ENCODE data around the gene CDR2L.

Gene CDR2L

DNA sequence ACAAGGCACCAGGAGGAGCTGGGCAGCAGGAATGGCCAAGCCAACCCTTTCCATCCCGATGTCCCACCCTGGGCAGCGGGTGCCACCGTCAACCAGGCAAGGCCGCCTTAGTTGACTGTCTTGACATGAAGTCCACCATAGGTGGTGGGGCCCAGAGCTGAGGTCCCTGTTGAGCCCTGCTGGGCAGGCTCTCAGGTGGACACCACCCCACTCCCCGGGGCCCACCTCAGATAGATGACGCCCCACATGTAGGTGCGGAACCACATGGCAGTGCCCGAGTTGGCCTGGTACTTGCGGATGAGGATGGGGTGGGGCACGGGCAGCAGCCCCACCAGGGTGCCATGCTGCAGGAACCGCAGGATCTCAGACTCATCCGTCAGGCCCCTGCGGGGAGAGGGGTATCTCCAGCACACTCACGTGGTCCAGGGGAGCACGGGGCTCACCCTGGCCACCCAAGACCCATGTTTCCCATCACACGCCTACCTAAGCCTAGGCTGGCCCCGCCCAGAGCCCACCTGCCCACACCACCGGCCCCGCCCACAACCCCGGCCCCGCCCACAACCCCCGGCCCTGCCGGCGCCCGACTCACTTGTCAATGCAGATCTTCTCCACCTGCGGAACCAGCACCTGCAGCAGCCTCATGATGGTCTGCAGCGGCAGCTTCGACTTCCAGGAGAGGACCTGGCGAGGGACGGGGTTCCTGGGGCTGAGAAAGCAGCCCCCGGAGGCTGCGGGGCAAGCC lies 35.6 kb upstream of the CDR2L start:
- Histone ChIP-seq H3K9ac (ENCODE audit: low read depth, low read length) (no peak overlapping the region), H3K36me3 (ENCODE audit: control insufficient read depth, insufficient read depth, low read length) (no peaks in the 10 kb centered on the region), H3K27me3 (ENCODE audit: control insufficient read depth, insufficient read depth, low read length) (no peaks in the 10 kb centered on the region), H3K9me3 (ENCODE audit: control insufficient read depth, insufficient read depth, low read length) (no peaks in the 10 kb centered on the region), H3K4me3 (ENCODE audit: low read depth, low read length) (no peak overlapping the region), H3K4me1 (ENCODE audit: control insufficient read depth, insufficient read depth, low read length) (no peaks in the 10 kb centered on the region)

DNA sequence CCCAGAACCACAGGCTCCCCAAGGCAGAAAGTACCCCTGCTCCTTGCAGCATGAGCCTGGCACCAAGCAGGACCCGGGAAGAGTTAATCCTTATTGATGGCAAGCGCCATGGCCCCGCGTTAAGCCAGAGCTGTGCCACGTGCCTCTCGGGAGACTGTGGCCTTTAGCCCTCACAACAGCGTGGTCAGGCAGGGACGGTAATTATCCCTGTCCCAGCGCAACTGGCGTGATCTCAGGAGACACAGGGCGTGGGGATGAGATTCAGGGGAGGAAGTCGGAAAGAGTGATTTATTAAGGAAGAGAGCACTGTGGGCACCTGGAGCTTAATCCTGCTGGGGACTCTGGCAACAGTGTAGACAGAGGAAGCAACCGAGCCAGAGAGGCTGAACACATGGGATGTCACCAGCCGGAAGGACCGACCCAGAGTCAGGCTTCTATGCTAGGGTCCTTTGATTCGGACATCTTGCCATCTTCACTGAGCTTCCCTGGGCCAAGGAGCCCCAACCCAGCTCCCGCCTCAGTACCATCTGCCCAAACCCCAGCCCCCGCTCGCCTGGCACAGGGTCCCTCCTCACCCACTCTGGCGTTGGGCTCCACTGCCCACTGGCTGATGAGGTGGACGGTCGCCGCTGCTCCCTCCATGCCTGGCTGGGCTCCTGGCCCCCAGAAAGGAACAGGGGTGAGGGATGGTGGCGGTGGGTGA lies 34.9 kb upstream of the CDR2L start:
- no peak overlapping the region for H3K9ac ChIP-seq (ENCODE audit: low read depth, low read length)
- no peaks in the 10 kb centered on the region for H3K36me3 ChIP-seq (ENCODE audit: control insufficient read depth, insufficient read depth, low read length)
- no peaks in the 10 kb centered on the region for H3K4me1 ChIP-seq (ENCODE audit: control insufficient read depth, insufficient read depth, low read length)
- no peaks in the 10 kb centered on the region for H3K27me3 ChIP-seq (ENCODE audit: control insufficient read depth, insufficient read depth, low read length)
- H3K4me3 ChIP-seq (ENCODE audit: low read depth, low read length), result no peak overlapping the region
- no peaks in the 10 kb centered on the region for H3K9me3 ChIP-seq (ENCODE audit: control insufficient read depth, insufficient read depth, low read length)

GRCh38 chr17:74953134-74953687 lies 34.2 kb upstream of the CDR2L start:
- no peak overlapping the region for H3K9ac ChIP-seq (ENCODE audit: low read depth, low read length)
- H3K36me3 ChIP-seq (ENCODE audit: control insufficient read depth, insufficient read depth, low read length), result no peaks in the 10 kb centered on the region
- H3K4me3 ChIP-seq (ENCODE audit: low read depth, low read length), result no peak overlapping the region
- H3K4me1 ChIP-seq (ENCODE audit: control insufficient read depth, insufficient read depth, low read length), result no peaks in the 10 kb centered on the region
- no peaks in the 10 kb centered on the region for H3K27me3 ChIP-seq (ENCODE audit: control insufficient read depth, insufficient read depth, low read length)
- H3K9me3 ChIP-seq (ENCODE audit: control insufficient read depth, insufficient read depth, low read length), result no peaks in the 10 kb centered on the region

- Histone ChIP-seq H3K9ac (ENCODE audit: low read depth, low read length) (no peak overlapping the region), H3K9me3 (ENCODE audit: control insufficient read depth, insufficient read depth, low read length) (no peaks in the 10 kb centered on the region), H3K27me3 (ENCODE audit: control insufficient read depth, insufficient read depth, low read length) (peaks cover under 1% of the 10 kb centered on the region), H3K4me1 (ENCODE audit: control insufficient read depth, insufficient read depth, low read length) (no peaks in the 10 kb centered on the region), H3K36me3 (ENCODE audit: control insufficient read depth, insufficient read depth, low read length) (no peaks in the 10 kb centered on the region), H3K4me3 (ENCODE audit: low read depth, low read length) (no peak overlapping the region)
Measured at GRCh38 chr17:74954115-74954514, 33.3 kb upstream of the CDR2L start.

DNA sequence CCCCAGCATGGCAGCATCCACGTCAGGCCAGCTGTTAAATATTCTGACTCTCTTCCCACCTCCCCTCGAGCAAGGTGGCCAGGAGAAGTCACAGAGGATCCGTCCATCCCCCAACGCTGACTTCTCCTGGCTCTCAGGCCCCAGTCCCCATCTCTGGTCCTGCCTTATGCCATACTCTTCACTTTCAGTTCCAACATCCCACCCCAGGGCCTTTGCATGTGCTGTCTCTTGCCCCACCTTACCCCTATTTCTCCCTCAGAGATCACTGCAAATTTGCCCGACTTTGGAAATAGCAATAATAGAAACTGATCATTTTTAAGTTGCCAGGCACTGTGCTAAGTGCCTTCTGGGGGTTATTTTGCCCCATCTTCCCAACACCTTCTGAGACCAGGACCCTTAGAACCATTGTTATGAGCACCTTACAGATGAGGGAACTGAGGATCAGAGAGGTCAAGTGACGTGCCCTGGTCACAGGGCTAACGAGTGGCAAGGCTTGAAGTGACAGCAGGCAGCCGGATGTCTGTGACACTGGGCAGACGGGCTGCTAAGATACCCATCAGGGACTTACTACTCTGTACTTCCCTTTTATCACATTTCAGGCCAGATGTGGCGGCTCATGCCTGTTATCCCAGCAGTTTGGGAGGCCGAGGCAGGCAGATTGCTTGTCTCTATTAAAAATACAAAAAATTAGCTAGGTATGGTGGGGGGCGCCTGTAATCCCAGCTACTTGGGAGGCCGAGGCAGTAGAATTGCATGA lies 32.6 kb upstream of the CDR2L start:
- Histone ChIP-seq H3K27me3 (ENCODE audit: control insufficient read depth, insufficient read depth, low read length) (peaks cover 7% of the 10 kb centered on the region), H3K4me1 (ENCODE audit: control insufficient read depth, insufficient read depth, low read length) (no peaks in the 10 kb centered on the region), H3K9me3 (ENCODE audit: control insufficient read depth, insufficient read depth, low read length) (no peaks in the 10 kb centered on the region), H3K36me3 (ENCODE audit: control insufficient read depth, insufficient read depth, low read length) (no peaks in the 10 kb centered on the region), H3K9ac (ENCODE audit: low read depth, low read length) (no peak overlapping the region), H3K4me3 (ENCODE audit: low read depth, low read length) (no peak overlapping the region)

GRCh38 chr17:74956093-74956492 lies 31.3 kb upstream of the CDR2L start:
- H3K27me3 ChIP-seq (ENCODE audit: control insufficient read depth, insufficient read depth, low read length), result peaks cover 7% of the 10 kb centered on the region
- no peak overlapping the region for H3K4me3 ChIP-seq (ENCODE audit: low read depth, low read length)
- H3K36me3 ChIP-seq (ENCODE audit: control insufficient read depth, insufficient read depth, low read length), result no peaks in the 10 kb centered on the region
- no peaks in the 10 kb centered on the region for H3K9me3 ChIP-seq (ENCODE audit: control insufficient read depth, insufficient read depth, low read length)
- no peaks in the 10 kb centered on the region for H3K4me1 ChIP-seq (ENCODE audit: control insufficient read depth, insufficient read depth, low read length)
- H3K9ac ChIP-seq (ENCODE audit: low read depth, low read length), result no peak overlapping the region

GRCh38 chr17:74957935-74958740 lies 29.3 kb upstream of the CDR2L start:
- Histone ChIP-seq H3K27me3 (ENCODE audit: control insufficient read depth, insufficient read depth, low read length) (peaks cover 7% of the 10 kb centered on the region), H3K4me3 (ENCODE audit: low read depth, low read length) (no peak overlapping the region), H3K36me3 (ENCODE audit: control insufficient read depth, insufficient read depth, low read length) (no peaks in the 10 kb centered on the region), H3K9ac (ENCODE audit: low read depth, low read length) (no peak overlapping the region), H3K9me3 (ENCODE audit: control insufficient read depth, insufficient read depth, low read length) (no peaks in the 10 kb centered on the region), H3K4me1 (ENCODE audit: control insufficient read depth, insufficient read depth, low read length) (no peaks in the 10 kb centered on the region)

- Histone ChIP-seq H3K4me3 (ENCODE audit: low read depth, low read length) (no peak overlapping the region), H3K4me1 (ENCODE audit: control insufficient read depth, insufficient read depth, low read length) (no peaks in the 10 kb centered on the region), H3K9ac (ENCODE audit: low read depth, low read length) (no peak overlapping the region), H3K27me3 (ENCODE audit: control insufficient read depth, insufficient read depth, low read length) (peaks cover 7% of the 10 kb centered on the region), H3K36me3 (ENCODE audit: control insufficient read depth, insufficient read depth, low read length) (no peaks in the 10 kb centered on the region), H3K9me3 (ENCODE audit: control insufficient read depth, insufficient read depth, low read length) (no peaks in the 10 kb centered on the region)
Measured at GRCh38 chr17:74959826-74960515, 27.5 kb upstream of the CDR2L start.

- H3K4me3 ChIP-seq (ENCODE audit: low read depth, low read length), result no peak overlapping the region
- H3K4me1 ChIP-seq (ENCODE audit: control insufficient read depth, insufficient read depth, low read length), result no peaks in the 10 kb centered on the region
- H3K9me3 ChIP-seq (ENCODE audit: control insufficient read depth, insufficient read depth, low read length), result no peaks in the 10 kb centered on the region
- peaks cover 7% of the 10 kb centered on the region for H3K27me3 ChIP-seq (ENCODE audit: control insufficient read depth, insufficient read depth, low read length)
- H3K36me3 ChIP-seq (ENCODE audit: control insufficient read depth, insufficient read depth, low read length), result no peaks in the 10 kb centered on the region
- no peak overlapping the region for H3K9ac ChIP-seq (ENCODE audit: low read depth, low read length)
Measured at GRCh38 chr17:74960570-74961342, 26.7 kb upstream of the CDR2L start.

DNA sequence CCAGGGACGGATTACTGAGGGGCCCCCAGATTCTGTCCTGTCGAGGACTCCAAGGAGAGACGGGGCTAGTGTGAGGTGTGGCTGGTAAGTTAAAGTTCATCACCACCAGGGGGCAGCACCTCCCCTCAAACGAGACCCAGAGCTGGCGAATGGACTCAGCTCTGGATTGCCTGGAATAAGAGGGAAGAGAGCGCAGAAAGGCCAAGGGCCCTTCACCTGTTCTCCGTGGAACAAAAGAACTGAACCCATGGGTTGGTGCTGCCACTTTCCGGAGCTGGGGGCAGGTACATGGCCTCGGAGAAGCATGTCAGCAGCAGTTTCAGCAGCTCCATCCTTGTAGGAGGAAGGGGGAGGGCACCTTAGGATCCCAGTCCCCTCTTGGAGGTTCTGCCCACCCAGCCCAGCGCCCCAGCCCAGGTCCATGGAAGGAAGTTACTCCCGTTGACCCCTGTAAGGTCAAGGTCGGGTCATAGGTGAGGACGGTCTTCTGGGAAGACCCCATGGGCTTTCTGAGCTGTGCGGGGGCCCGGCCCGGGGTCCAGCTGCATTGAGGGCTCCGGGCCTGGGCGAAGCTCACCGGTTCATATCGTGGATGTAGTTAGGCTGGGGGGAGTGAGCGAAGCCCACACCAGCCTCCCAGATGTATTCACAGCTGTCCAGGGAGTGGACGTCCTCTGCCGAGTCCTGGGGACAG lies 25.6 kb upstream of the CDR2L start:
- peaks cover 7% of the 10 kb centered on the region for H3K27me3 ChIP-seq (ENCODE audit: control insufficient read depth, insufficient read depth, low read length)
- no peaks in the 10 kb centered on the region for H3K9me3 ChIP-seq (ENCODE audit: control insufficient read depth, insufficient read depth, low read length)
- no peak overlapping the region for H3K9ac ChIP-seq (ENCODE audit: low read depth, low read length)
- no peaks in the 10 kb centered on the region for H3K36me3 ChIP-seq (ENCODE audit: control insufficient read depth, insufficient read depth, low read length)
- H3K4me3 ChIP-seq (ENCODE audit: low read depth, low read length), result no peak overlapping the region
- no peaks in the 10 kb centered on the region for H3K4me1 ChIP-seq (ENCODE audit: control insufficient read depth, insufficient read depth, low read length)

Data from iPS-15b (cell line).